ENCODE measurements around the gene C16orf89. TPM values are rescaled to one million over a fixed set of nuclear protein-coding genes. Genes with fewer than 3 reads are reported as not detected.

The C16orf89 gene
- total and polyA plus RNA-seq, 9 donors: 0.17 to 5.4 (median 0.39) TPM; not detected in 1

DNA sequence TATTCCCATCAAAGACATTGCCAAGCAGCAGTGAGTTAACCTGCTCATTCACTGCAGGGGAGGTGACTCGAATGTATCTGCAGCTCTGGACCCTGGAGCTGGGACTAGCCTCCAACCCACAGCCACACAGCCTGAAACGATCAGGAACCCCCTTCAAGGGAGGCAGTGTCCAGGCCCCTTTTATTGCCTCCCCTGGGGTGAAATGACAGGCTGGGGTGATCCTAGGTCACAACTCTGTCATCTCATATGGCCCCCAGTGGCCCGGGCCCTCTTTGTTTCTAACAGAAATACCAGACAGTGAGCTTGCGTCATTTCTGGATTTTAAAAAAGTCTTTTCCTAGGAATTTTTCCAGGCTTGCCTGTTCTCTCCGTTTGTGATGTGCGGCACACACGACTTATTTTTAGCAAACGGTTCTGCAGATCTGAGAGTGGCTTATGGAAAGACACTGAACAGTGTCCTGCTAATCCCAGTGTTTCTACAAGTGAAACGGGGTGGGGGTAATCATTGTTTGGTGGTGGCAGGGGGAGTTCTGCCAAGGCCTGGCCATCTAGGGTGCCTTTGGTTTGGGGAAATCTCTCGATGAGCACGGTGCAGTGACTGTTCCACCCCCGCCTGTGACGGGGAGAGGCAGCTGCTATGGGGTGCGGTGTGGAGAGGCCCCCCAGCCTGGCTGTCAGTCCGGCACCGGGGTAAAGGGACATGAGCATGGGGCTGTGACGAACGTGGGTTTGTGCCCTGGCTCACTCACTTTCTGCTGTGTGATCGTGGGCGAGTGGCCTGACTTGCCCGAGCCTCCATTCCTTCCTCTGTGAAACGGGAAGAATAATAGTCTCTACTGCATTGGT, 59.2 kb downstream of the C16orf89 start:
- Histone ChIP-seq H3K4me1 (ENCODE audit: control insufficient read depth, insufficient read depth, low read length) (peaks cover 2% of the 10 kb centered on the region), H3K9me3 (replicated peaks; ENCODE audit: control insufficient read depth, low read depth, low read length) (no peaks in the 10 kb centered on the region), H3K4me3 (ENCODE audit: low read length) (no peak overlapping the region), H3K27me3 (ENCODE audit: control insufficient read depth, insufficient read depth, low read length) (peaks cover 10% of the 10 kb centered on the region), H3K36me3 (ENCODE audit: control insufficient read depth, insufficient read depth, low read length) (no peaks in the 10 kb centered on the region), H3K27ac (ENCODE audit: low read length) (peak overlapping the region; percentile 25)
- 55% methylated on average over 16 of the region's 22 CpGs for WGBS (ENCODE audit: insufficient coverage)
- DNase-seq: peak; percentile 81

DNA sequence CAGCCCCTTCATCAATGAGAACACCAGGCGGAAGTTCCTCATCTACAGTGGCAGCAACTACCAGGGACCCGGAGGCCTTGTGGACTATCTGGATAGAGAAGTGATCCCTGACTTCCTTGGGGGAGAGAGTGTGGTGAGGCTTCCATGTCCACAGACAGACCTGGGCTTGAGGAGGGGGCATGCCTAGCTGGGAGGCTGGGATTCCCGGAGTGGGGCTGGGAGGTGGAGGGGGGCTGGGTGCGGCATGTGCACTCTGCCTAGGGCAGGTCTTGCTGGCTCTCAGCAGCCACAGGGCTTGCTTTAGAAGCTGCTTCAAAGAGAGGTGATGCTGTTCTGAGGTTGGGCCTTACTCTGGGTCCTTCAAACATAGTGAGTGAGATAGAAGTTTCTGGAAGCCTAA, 59.8 kb downstream of the C16orf89 start:
- Histone ChIP-seq H3K36me3 (ENCODE audit: control insufficient read depth, insufficient read depth, low read length) (no peaks in the 10 kb centered on the region), H3K27me3 (ENCODE audit: control insufficient read depth, insufficient read depth, low read length) (peaks cover 9% of the 10 kb centered on the region), H3K4me3 (ENCODE audit: low read length) (no peak overlapping the region), H3K4me1 (ENCODE audit: control insufficient read depth, insufficient read depth, low read length) (peaks cover 2% of the 10 kb centered on the region), H3K27ac (ENCODE audit: low read length) (no peak overlapping the region), H3K9me3 (replicated peaks; ENCODE audit: control insufficient read depth, low read depth, low read length) (no peaks in the 10 kb centered on the region)
- WGBS (ENCODE audit: insufficient coverage): 40% methylated on average over 2 of the region's 4 CpGs
- no peak for DNase-seq

DNA sequence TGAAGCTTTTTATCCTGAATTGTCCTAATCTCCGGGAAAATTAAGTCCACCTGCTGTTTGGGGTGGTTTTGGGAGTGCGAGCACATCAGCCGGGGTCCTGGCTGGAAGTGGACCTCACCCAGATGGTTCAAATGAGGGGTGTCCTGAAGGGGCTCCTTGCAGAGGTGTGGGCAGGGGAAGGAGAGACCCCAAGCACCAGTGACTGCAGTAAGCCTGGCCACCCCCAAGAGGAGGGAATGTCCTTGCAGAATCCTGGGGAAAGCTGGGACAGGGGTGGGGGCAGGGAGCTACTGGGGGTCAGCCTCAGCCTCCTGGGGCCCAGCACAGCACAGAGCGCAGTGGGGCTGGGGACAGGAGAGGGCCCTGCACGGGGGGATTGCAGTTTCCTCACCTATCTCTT, 61.4 kb downstream of the C16orf89 start:
- no peak for DNase-seq
- peaks cover 3% of the 10 kb centered on the region for H3K27me3 ChIP-seq (ENCODE audit: control insufficient read depth, insufficient read depth, low read length)
- no peak overlapping the region for H3K4me3 ChIP-seq (ENCODE audit: low read length)
- no peak overlapping the region for H3K27ac ChIP-seq (ENCODE audit: low read length)
- peaks cover 2% of the 10 kb centered on the region for H3K4me1 ChIP-seq (ENCODE audit: control insufficient read depth, insufficient read depth, low read length)
- no peaks in the 10 kb centered on the region for H3K36me3 ChIP-seq (ENCODE audit: control insufficient read depth, insufficient read depth, low read length)
- WGBS (ENCODE audit: insufficient coverage): 79% methylated on average over 4 of the region's 5 CpGs
- no peaks in the 10 kb centered on the region for H3K9me3 ChIP-seq (replicated peaks; ENCODE audit: control insufficient read depth, low read depth, low read length)

DNA sequence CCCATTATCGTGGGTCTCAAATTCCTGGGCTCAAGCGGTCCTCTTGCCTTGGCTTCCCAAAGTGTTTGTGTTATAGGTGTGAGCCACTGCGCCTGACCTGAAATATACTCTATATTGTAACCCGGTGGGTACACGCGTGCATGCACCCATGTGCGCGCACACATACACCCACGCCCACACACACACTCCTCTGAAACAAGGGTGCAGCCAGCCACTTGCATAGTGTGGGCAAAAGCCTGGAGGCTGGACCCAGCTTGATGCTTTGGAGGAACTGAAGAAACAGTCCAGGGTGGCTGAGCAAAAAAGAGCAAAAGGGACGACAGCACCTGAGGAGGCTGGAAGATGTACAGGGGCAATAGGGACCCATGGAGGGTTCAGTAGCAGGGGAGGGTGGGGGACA, 61.9 kb downstream of the C16orf89 start:
- WGBS (ENCODE audit: insufficient coverage): 67% methylated on average over 1 of the region's 10 CpGs
- no peak for DNase-seq
- H3K4me3 ChIP-seq (ENCODE audit: low read length): no peak overlapping the region

DNA sequence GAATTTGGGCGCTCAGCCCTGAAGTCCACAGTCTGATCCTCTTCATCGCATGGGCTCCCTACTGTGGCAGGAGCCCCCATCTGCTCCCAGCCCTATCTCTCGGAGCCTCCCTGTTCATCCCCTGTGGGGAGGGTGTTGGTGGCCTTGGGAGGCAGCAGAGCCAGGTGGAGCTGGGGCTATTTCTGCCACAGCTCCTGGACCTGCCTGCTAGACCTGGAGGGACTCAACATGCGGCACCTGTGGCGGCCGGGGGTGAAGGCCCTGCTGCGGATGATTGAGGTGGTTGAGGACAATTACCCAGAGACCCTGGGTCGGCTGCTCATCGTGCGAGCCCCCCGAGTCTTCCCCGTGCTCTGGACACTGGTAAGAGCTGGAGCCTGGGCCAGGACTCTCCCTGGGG, 62.5 kb downstream of the C16orf89 start:
- WGBS (ENCODE audit: insufficient coverage): 79% methylated on average over 6 of the region's 12 CpGs
- Histone ChIP-seq H3K27ac (ENCODE audit: low read length) (no peak overlapping the region), H3K27me3 (ENCODE audit: control insufficient read depth, insufficient read depth, low read length) (peaks cover 3% of the 10 kb centered on the region), H3K9me3 (replicated peaks; ENCODE audit: control insufficient read depth, low read depth, low read length) (no peaks in the 10 kb centered on the region), H3K4me1 (ENCODE audit: control insufficient read depth, insufficient read depth, low read length) (peaks cover 2% of the 10 kb centered on the region), H3K4me3 (ENCODE audit: low read length) (no peak overlapping the region), H3K36me3 (ENCODE audit: control insufficient read depth, insufficient read depth, low read length) (no peaks in the 10 kb centered on the region)
- no peak for DNase-seq

More for the DNA sequence above, 61.9 kb downstream of the C16orf89 start:
- Histone ChIP-seq H3K9me3 (replicated peaks; ENCODE audit: control insufficient read depth, low read depth, low read length) (no peaks in the 10 kb centered on the region), H3K27ac (ENCODE audit: low read length) (no peak overlapping the region), H3K36me3 (ENCODE audit: control insufficient read depth, insufficient read depth, low read length) (no peaks in the 10 kb centered on the region), H3K27me3 (ENCODE audit: control insufficient read depth, insufficient read depth, low read length) (peaks cover 3% of the 10 kb centered on the region), H3K4me1 (ENCODE audit: control insufficient read depth, insufficient read depth, low read length) (peaks cover 2% of the 10 kb centered on the region)

DNA sequence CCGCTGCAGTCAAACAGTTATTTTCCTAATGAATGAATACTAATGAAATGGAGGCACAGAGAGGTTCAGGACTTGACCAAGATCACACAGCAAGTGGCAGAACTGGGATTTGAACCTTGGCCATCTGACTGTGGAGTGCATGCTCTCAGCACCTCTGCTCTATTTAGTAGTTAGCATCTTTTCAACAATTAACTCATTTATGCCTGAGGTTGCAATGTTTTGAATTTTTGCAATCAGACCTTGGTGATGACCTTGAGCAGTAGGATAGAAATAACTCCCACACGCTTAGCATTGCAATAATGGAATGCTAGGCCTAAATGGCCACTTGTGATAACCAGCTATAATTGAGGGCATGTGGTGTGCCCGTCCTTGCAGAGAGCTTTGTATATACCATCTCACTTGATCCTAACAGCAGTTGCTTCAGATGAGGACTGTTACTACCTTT, 63.0 kb downstream of the C16orf89 start:
- H3K4me1 ChIP-seq (ENCODE audit: control insufficient read depth, insufficient read depth, low read length): peaks cover 2% of the 10 kb centered on the region
- no peak overlapping the region for H3K27ac ChIP-seq (ENCODE audit: low read length)
- peaks cover 3% of the 10 kb centered on the region for H3K27me3 ChIP-seq (ENCODE audit: control insufficient read depth, insufficient read depth, low read length)
- H3K4me3 ChIP-seq (ENCODE audit: low read length): no peak overlapping the region
- whole genome bisulfite sequencing (ENCODE audit: insufficient coverage): no CpG with 5 or more reads among the region's 3 CpGs
- H3K9me3 ChIP-seq (replicated peaks; ENCODE audit: control insufficient read depth, low read depth, low read length): no peaks in the 10 kb centered on the region
- DNase-seq: no peak
- H3K36me3 ChIP-seq (ENCODE audit: control insufficient read depth, insufficient read depth, low read length): no peaks in the 10 kb centered on the region

DNA sequence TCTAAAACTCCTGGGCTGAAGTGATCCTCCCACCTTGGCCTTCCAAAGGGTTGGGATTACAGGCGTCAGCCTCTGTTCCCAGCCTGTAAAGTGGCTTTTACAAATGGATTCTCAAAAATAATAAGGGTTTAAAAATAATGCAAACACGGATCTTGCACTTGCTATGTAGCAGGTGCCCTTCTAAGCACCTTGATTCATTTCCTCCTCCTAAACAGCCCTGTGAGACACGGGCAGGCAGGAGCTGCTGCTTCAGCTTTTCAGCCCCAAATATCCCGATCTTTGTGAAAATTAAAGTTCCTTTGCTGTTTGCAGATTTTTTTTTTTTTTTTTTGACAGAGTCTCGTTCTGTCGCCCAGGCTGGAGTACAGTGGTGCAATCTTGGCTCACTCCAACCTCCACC, 63.8 kb downstream of the C16orf89 start:
- WGBS (ENCODE audit: insufficient coverage): no CpG with 5 or more reads among the region's 6 CpGs
- Histone ChIP-seq H3K27ac (ENCODE audit: low read length) (no peak overlapping the region), H3K4me3 (ENCODE audit: low read length) (no peak overlapping the region), H3K9me3 (replicated peaks; ENCODE audit: control insufficient read depth, low read depth, low read length) (no peaks in the 10 kb centered on the region), H3K4me1 (ENCODE audit: control insufficient read depth, insufficient read depth, low read length) (peaks cover 2% of the 10 kb centered on the region), H3K36me3 (ENCODE audit: control insufficient read depth, insufficient read depth, low read length) (no peaks in the 10 kb centered on the region), H3K27me3 (ENCODE audit: control insufficient read depth, insufficient read depth, low read length) (peaks cover 3% of the 10 kb centered on the region)
- no peak for DNase-seq

DNA sequence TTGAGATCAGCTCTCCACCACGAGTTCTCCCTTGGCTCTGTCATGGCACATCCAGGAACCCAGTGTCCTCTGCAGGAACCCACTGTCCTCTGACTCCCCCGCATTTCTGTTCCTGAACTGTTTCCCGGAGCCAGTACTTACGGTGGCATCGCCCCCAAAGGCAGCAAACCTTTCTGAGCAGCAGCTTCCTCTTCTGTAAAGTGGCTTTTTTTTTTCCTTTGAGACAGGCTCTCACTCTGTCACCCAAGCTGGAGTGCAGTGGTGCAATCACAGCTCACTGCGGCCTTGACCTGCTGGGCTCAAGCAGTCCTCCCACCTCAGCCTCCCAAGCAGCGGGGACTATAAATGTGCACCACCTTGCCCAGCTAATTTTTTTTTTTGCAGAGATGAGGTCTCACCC, 64.2 kb downstream of the C16orf89 start:
- Histone ChIP-seq H3K36me3 (ENCODE audit: control insufficient read depth, insufficient read depth, low read length) (no peaks in the 10 kb centered on the region), H3K27ac (ENCODE audit: low read length) (no peak overlapping the region), H3K27me3 (ENCODE audit: control insufficient read depth, insufficient read depth, low read length) (peaks cover 3% of the 10 kb centered on the region), H3K4me3 (ENCODE audit: low read length) (no peak overlapping the region), H3K9me3 (replicated peaks; ENCODE audit: control insufficient read depth, low read depth, low read length) (no peaks in the 10 kb centered on the region), H3K4me1 (ENCODE audit: control insufficient read depth, insufficient read depth, low read length) (no peaks in the 10 kb centered on the region)
- WGBS (ENCODE audit: insufficient coverage): 82% methylated on average over 6 of the region's 7 CpGs
- no peak for DNase-seq

DNA sequence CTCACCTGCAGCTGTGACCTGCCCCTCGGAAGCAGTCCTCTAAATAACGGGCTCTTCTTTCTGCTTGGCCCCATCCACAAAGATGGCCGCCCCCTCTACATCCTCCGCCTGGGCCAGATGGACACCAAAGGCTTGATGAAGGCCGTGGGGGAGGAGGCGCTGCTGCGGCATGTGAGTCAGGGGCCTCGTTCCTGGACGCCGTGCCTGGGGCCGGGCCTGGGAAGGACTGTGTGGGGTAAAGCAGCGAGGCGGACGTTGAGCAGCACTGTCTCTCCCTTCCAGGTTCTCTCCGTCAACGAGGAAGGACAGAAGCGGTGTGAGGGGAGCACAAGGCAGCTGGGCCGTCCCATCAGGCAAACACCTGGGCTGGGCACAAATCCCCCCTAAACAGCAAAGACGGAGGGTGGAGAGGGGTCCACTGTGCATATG, 65.2 kb downstream of the C16orf89 start:
- Histone ChIP-seq H3K4me1 (ENCODE audit: control insufficient read depth, insufficient read depth, low read length) (no peaks in the 10 kb centered on the region), H3K27me3 (ENCODE audit: control insufficient read depth, insufficient read depth, low read length) (peaks cover 3% of the 10 kb centered on the region), H3K4me3 (ENCODE audit: low read length) (no peak overlapping the region), H3K36me3 (ENCODE audit: control insufficient read depth, insufficient read depth, low read length) (no peaks in the 10 kb centered on the region), H3K27ac (ENCODE audit: low read length) (no peak overlapping the region), H3K9me3 (replicated peaks; ENCODE audit: control insufficient read depth, low read depth, low read length) (no peaks in the 10 kb centered on the region)
- 74% methylated on average over 10 of the region's 19 CpGs for WGBS (ENCODE audit: insufficient coverage)
- no peak for DNase-seq

DNA sequence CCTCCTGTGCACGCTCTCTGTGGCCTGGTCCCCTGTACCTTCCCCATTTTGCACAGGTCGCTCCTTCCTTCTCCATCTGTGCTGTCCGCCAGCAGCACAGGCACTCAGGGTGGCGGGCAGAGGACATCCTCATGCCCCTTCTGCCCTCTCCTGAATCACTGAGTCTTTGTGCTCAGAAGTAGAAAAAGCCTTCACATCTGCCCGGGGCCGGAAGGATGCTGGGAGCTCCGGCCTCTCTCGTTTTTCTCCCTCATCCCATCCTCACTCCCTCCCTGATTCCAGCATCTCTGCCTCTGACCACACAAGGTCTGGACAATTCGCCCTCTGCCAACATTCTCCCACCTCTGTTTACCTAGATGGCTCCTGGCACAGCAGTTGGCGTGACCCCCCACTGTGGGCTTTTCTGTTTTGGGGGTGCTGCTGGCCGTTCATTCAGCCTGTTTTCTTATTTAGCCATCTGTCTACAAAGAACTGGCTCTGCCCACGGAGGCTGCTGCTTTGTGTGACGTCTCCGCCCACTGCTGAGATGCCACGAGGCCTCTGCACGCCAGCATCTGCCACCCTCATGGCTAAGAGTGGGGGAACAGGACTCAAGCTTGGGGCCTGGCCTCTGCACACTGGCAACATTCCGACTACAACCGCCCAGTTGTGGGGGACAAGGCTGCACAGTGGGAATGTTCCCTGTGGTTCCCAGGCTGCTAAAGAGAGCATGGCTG, 70.9 kb downstream of the C16orf89 start:
- Histone ChIP-seq H3K4me3 (ENCODE audit: low read length) (no peak overlapping the region), H3K27me3 (ENCODE audit: control insufficient read depth, insufficient read depth, low read length) (peaks cover 5% of the 10 kb centered on the region), H3K27ac (ENCODE audit: low read length) (no peak overlapping the region), H3K9me3 (replicated peaks; ENCODE audit: control insufficient read depth, low read depth, low read length) (no peaks in the 10 kb centered on the region), H3K4me1 (ENCODE audit: control insufficient read depth, insufficient read depth, low read length) (no peaks in the 10 kb centered on the region), H3K36me3 (ENCODE audit: control insufficient read depth, insufficient read depth, low read length) (no peaks in the 10 kb centered on the region)
- DNase-seq: no peak
- 71% methylated on average over 15 of the region's 18 CpGs for WGBS (ENCODE audit: insufficient coverage)
